ENCODE measurements around the gene FAM20A. TPM values are rescaled to one million over a fixed set of nuclear protein-coding genes. Genes with fewer than 3 reads are reported as not detected.

The FAM20A gene
- total and polyA plus RNA-seq, 2 donors (not counting 1 experiment from before 2014, with no cell fraction given), result not detected

DNA sequence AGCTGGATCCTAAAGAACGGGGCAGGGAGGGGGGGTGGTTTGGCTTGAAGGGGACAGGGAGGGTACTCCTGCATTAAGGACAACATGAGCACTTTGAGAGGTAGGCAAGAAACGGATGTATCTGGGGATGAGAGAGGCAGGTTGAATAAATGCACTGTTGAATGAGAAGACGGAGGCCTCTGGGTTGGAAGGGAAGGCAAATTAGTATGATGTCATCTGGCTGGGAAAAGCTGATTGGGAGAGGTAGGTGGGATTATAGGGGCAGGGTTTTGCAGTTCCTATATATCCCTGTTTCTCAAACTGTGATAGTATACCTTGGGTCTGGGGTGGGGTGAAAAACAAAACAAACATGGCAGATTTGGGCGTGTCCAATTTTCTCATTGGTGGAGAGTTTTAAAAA is 44.6 kb downstream of the FAM20A start:
- POLR2A ChIA-PET, result no interaction called here
- TF ChIP-seq CTCF (IDR thresholded peaks at IDR 0.05) (no peak), EZH2 (IDR thresholded peaks at IDR 0.05; ENCODE audit: borderline replicate concordance, insufficient read depth, low read depth, low read length, poor library complexity, severe bottlenecking) (no peak)
- no peak for ATAC-seq (ENCODE audit: low read depth)

GRCh38 chr17:68544111-68544915 is 56.9 kb downstream of the FAM20A start:
- no peaks in the 10 kb centered on the region for H3K36me3 ChIP-seq (replicated peaks in 1 of 2; ENCODE audit: control extremely low read depth in 1 of 2, control insufficient read depth in 1 of 2, extremely low read depth in 1 of 2, insufficient read depth in 2 of 2, low read length in 1 of 2)
- no peaks in the 10 kb centered on the region for H3K9me3 ChIP-seq (ENCODE audit: control extremely low read depth in 1 of 3, control insufficient read depth in 2 of 3, insufficient read depth in 1 of 3, low read length in 2 of 3)
- H3K79me2 ChIP-seq (ENCODE audit: control insufficient read depth, insufficient read depth, low read length), result no peaks in the 10 kb centered on the region
- peaks cover 0 to 13% of the 10 kb centered on the region in 2 donors for H3K4me1 ChIP-seq (ENCODE audit: control insufficient read depth in 2 of 2, insufficient read depth in 2 of 2, low read length in 2 of 2)
- no peak overlapping the region for H3K4me3 ChIP-seq (ENCODE audit: control extremely low read depth in 1 of 5, extremely low read depth in 1 of 5, insufficient read depth in 1 of 5, low read depth in 2 of 5, low read length in 4 of 5)
- intact Hi-C loops (cut with micrococcal nuclease), result no loop called here
- WGBS (ENCODE audit: insufficient coverage), result 84% methylated on average over 9 of the region's 12 CpGs
- H3K9me3 Mint-ChIP-seq (ENCODE audit: insufficient read depth), result no peaks in the 10 kb centered on the region
- no peaks in the 10 kb centered on the region for H4K20me1 ChIP-seq (ENCODE audit: control insufficient read depth, insufficient read depth, low read length, poor library complexity, severe bottlenecking)
- H2AFZ ChIP-seq (ENCODE audit: insufficient read depth, low read depth, low read length, poor library complexity, severe bottlenecking), result no peak overlapping the region
- DNase-seq (no peak), ATAC-seq (ENCODE audit: low read depth) (no peak)
- no peaks in the 10 kb centered on the region for H3K27me3 ChIP-seq (replicated peaks in 1 of 4; ENCODE audit: control extremely low read depth in 1 of 4, control insufficient read depth in 3 of 4, insufficient read depth in 4 of 4, low read length in 3 of 4)
- no peaks in the 10 kb centered on the region for H3K27me3 Mint-ChIP-seq
- H3K4me1 Mint-ChIP-seq, result peaks cover 13% of the 10 kb centered on the region
- H3K27ac ChIP-seq (ENCODE audit: low read length in 2 of 2), result no peak overlapping the region
- TF ChIP-seq EZH2 (IDR thresholded peaks at IDR 0.05; ENCODE audit: borderline replicate concordance, insufficient read depth, low read depth, low read length, poor library complexity, severe bottlenecking), result no peak
- no peak for TF ChIP-seq CTCF (IDR thresholded peaks at IDR 0.05)
- no peak overlapping the region for H3K4me3 Mint-ChIP-seq
- H3K9ac ChIP-seq (ENCODE audit: low read length), result no peak overlapping the region
- ChIA-PET POLR2A (no interaction called here), CTCF (no interaction called here)
- H3K4me2 ChIP-seq (replicated peaks; ENCODE audit: low read depth, low read length, poor library complexity, severe bottlenecking), result no peak overlapping the region
- H3K27ac Mint-ChIP-seq, result no peak overlapping the region

More for the DNA sequence above, 44.6 kb downstream of the FAM20A start:
- Histone ChIP-seq H3K4me3 (ENCODE audit: control extremely low read depth in 1 of 5, extremely low read depth in 1 of 5, insufficient read depth in 1 of 5, low read depth in 2 of 5, low read length in 4 of 5) (no peak overlapping the region), H3K9me3 (ENCODE audit: control extremely low read depth in 1 of 3, control insufficient read depth in 2 of 3, insufficient read depth in 1 of 3, low read length in 2 of 3) (no peaks in the 10 kb centered on the region), H3K27ac (ENCODE audit: low read length in 2 of 2) (no peak overlapping the region), H3K4me2 (replicated peaks; ENCODE audit: low read depth, low read length, poor library complexity, severe bottlenecking) (no peak overlapping the region), H3K4me1 (ENCODE audit: control insufficient read depth in 2 of 2, insufficient read depth in 2 of 2, low read length in 2 of 2) (no peaks in the 10 kb centered on the region), H3K79me2 (ENCODE audit: control insufficient read depth, insufficient read depth, low read length) (no peaks in the 10 kb centered on the region), H3K9ac (ENCODE audit: low read length) (no peak overlapping the region), H2AFZ (ENCODE audit: insufficient read depth, low read depth, low read length, poor library complexity, severe bottlenecking) (no peak overlapping the region), H3K36me3 (replicated peaks in 1 of 2; ENCODE audit: control extremely low read depth in 1 of 2, control insufficient read depth in 1 of 2, extremely low read depth in 1 of 2, insufficient read depth in 2 of 2, low read length in 1 of 2) (no peaks in the 10 kb centered on the region), H4K20me1 (ENCODE audit: control insufficient read depth, insufficient read depth, low read length, poor library complexity, severe bottlenecking) (no peaks in the 10 kb centered on the region), H3K27me3 (replicated peaks in 1 of 4; ENCODE audit: control extremely low read depth in 1 of 4, control insufficient read depth in 3 of 4, insufficient read depth in 4 of 4, low read length in 3 of 4) (no peaks in the 10 kb centered on the region)
- Mint-ChIP-seq H3K4me1 (no peaks in the 10 kb centered on the region), H3K27me3 (no peaks in the 10 kb centered on the region), H3K9me3 (ENCODE audit: insufficient read depth) (no peaks in the 10 kb centered on the region), H3K27ac (no peak overlapping the region), H3K4me3 (no peak overlapping the region)
- 93% methylated on average over 2 of the region's 4 CpGs for WGBS (ENCODE audit: insufficient coverage)
- no peak for DNase-seq
- CTCF ChIA-PET, result no interaction called here
- intact Hi-C loops (cut with micrococcal nuclease), result no loop called here

Measured in B cell (primary cell).